HG03571 (cell line): ENCODE measurements around the gene GNAO1.
"Not testable (repeated sequence)": the region's sequence is repeated elsewhere in the genome, so short reads cannot be mapped to it uniquely, and the experiment has no call there.

Experiments used
- ATAC-seq: cut with Tn5 transposase; IDR thresholded peaks from one replicate; pipeline ENCODE4 v1.9.1; 2021; ENCODE audit not compliant: unreplicated experiment

GNAO1 gene

DNA sequence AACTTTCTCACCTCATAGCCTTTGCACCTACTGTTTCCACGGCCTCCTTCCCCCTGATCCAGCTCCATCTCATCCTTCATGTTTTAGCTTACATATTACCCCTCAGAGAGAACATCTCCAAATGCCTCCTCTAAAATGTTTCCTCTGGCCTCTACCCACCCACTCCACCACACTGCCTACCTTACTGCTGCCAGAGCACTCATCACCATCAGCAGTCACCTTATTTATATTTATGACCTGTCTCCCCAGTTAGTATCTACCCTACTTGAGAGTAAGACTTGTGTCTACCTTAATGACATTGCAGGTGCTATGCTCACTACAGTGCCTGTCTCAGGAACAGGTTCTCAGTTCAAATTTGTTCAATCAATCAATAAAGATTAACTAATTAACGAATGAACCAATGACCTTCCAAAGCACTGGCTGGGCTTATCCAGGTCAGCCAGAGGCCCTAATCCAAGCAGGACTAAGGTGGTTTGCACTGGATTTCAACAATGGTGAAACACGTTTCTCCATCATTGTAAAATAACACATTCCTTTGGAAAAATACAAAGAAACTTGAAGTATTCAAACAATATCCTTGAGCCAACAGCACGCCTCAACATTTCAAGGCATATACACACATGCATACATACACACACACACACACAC lies 192.9 kb downstream of the GNAO1 start:
- ATAC-seq = no peak

GRCh38 chr16:56387396-56387795 lies 196.1 kb downstream of the GNAO1 start:
- no peak for ATAC-seq

- ATAC-seq = no peak
Measured at GRCh38 chr16:56388209-56388608, 196.9 kb downstream of the GNAO1 start.

DNA sequence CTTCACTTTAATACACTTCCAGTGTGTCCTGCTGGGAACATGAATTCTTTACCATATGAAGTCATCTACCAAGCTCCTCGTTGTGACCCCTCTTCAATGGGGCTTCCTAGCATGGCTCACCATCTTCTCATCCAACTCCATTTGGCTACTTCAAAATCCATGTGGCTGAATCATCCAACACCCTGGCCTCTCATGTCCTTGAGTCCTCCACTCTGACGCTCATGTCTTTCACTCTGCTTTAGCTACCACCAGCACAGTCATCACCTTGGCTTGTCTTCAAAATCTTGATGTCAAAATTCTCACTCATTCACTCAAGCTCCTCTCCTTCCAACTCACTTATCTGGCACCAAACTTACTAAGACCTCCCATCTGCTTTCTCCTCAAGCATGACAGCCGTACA lies 198.3 kb downstream of the GNAO1 start:
- ATAC-seq = no peak

DNA sequence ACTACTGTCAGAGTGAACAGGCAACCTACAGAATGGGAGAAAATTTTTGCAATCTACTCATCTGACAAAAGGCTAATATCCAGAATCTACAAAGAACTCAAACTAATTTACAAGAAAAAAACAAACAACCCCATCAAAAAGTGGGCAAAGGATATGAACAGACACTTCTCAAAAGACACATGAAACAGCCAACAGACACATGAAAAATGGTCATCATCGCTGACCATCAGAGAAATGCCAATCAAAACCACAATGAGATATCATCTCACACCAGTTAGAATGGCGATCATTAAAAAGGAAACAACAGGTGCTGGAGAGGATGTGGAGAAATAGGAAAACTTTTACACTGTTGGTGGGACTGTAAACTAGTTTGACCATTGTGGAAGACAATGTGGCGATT lies 205.4 kb downstream of the GNAO1 start:
- not testable (repeated sequence) for ATAC-seq

- ATAC-seq = no peak
Measured at GRCh38 chr16:56399047-56399446, 207.8 kb downstream of the GNAO1 start.

GRCh38 chr16:56399486-56399885 lies 208.2 kb downstream of the GNAO1 start:
- ATAC-seq = no peak

DNA sequence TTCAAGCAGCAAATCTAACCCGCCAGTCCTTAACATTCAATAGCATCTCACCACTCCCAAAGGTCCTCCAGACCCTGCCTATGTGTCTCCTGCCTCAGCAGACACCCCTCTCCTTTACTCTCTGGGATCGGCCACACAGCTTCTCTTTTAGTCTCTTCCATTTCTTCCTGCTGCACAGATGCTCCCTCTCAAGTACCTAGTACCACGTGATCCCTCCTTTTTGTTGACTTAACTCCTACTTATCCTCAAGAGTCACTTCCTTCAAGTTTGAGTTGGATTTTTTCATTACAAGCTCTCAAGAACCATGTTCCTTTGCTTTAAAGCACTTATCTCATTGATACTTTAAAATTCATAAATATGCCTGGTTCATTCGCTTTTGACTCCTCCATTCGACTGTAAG lies 209.2 kb downstream of the GNAO1 start:
- no peak for ATAC-seq

- ATAC-seq = no peak
Measured at GRCh38 chr16:56401482-56401881, 210.2 kb downstream of the GNAO1 start.

GRCh38 chr16:56405977-56406672 lies 214.8 kb downstream of the GNAO1 start:
- ATAC-seq = no peak
